GM19193 (cell line): Measurements from ENCODE around the gene NLGN2.

Experiments
- POLR2A ChIP-seq: IDR thresholded peaks from 4 replicates; pipeline ENCODE4 v1.6.1; 2011; ENCODE audit not compliant: insufficient read depth, insufficient read length; ENCODE audit errors: extremely low read depth

NLGN2 gene

GRCh38 chr17:7460850-7461660 is 53.4 kb downstream of the NLGN2 start:
- no peak for TF ChIP-seq POLR2A

- no peak for TF ChIP-seq POLR2A
These were observed 55.1 kb downstream of the NLGN2 start for GRCh38 chr17:7462474-7463371.

GRCh38 chr17:7463372-7463846 is 55.8 kb downstream of the NLGN2 start:
- TF ChIP-seq POLR2A: no peak

GRCh38 chr17:7464081-7464480 is 56.4 kb downstream of the NLGN2 start:
- no peak for TF ChIP-seq POLR2A

- TF ChIP-seq POLR2A: no peak
These were observed 58.1 kb downstream of the NLGN2 start for GRCh38 chr17:7465597-7466275.

- no peak for TF ChIP-seq POLR2A
These were observed 58.6 kb downstream of the NLGN2 start for GRCh38 chr17:7466318-7466638.

- no peak for TF ChIP-seq POLR2A
These were observed 59.1 kb downstream of the NLGN2 start for GRCh38 chr17:7466639-7467341.

GRCh38 chr17:7467498-7467897 is 59.9 kb downstream of the NLGN2 start:
- TF ChIP-seq POLR2A: no peak

- TF ChIP-seq POLR2A: no peak
These were observed 60.6 kb downstream of the NLGN2 start for GRCh38 chr17:7468290-7468689.

- TF ChIP-seq POLR2A: no peak
These were observed 61.3 kb downstream of the NLGN2 start for GRCh38 chr17:7468804-7469389.
